GM12878 (cell line): ENCODE data around the gene MKRN2. TPM values are rescaled to one million over a fixed set of nuclear protein-coding genes. Genes with fewer than 3 reads are reported as not detected.

ENCODE experiments used
- ATAC-seq: fragments of 200-7000 bp; cut with Tn5 transposase; 3 replicates; pipeline ENCODE4 v1.9.1; 2020; ENCODE audit warnings: mild to moderate bottlenecking, moderate library complexity
- BruUV-seq: library from RNA; stranded (reverse); fragments of 400-500 nt; replicated peaks from 2 replicates; lab custom pipeline; 2021; lab: Mats Ljungman, UMichigan
- CTCF ChIA-PET: fragments of 300-600 bp; sonication (Branson Sonifier 250); formaldehyde crosslinking; extraction: SDS; loops from one replicate; lab custom pipeline; 2021; ENCODE audit warnings: inconsistent platforms; lab: Yijun Ruan, JAX
- POLR2A ChIA-PET: fragments of 350-600 bp; formaldehyde crosslinking; extraction: SDS; loops from one replicate; lab custom pipeline; 2021; ENCODE audit warnings: inconsistent platforms; lab: Charles Lee
- RAD21 ChIA-PET: fragments of 300-600 bp; sonication (Branson Sonifier 250); formaldehyde crosslinking; loops from one replicate; lab custom pipeline; 2023; ENCODE audit warnings: antibody characterized with exemption; ENCODE audit not compliant: unreplicated experiment; lab: Charles Lee
- SMC1A ChIA-PET: fragments of 300-600 bp; sonication (Branson Sonifier 250); formaldehyde crosslinking; loops from one replicate; lab custom pipeline; 2023; ENCODE audit not compliant: unreplicated experiment, uncharacterized antibody; lab: Charles Lee
- DNase-seq: peaks from one replicate; pipeline ENCODE4 v3.0.0-alpha.2; 2011; ENCODE audit warnings: low read depth, low spot score
- FAIRE-seq: peaks from 3 replicates; lab custom pipeline; 2011; peaks lifted over from hg19 to GRCh38; lab: Jason Lieb, UNC
- H2AFZ ChIP-seq: 2 replicates; pipeline ENCODE4 v1.6.0; 2011; ENCODE audit warnings: low read depth, low read length, control low read depth; ENCODE audit not compliant: control insufficient read depth
- H3K27ac ChIP-seq: 2 replicates; pipeline ENCODE4 v1.5.1; 2011; ENCODE audit warnings: control low read depth; ENCODE audit not compliant: control insufficient read depth, insufficient read depth
- H3K27me3 ChIP-seq, 2 experiments: replicated peaks in 1 of 2; 2 replicates each; pipeline versions ENCODE4 v1.6.0 to v1.6.1; 2011; ENCODE audit warnings: low read length in 1 of 2; ENCODE audit not compliant: control insufficient read depth in 2 of 2, insufficient read depth in 2 of 2
- H3K36me3 ChIP-seq, 2 experiments: 2 replicates each; pipeline ENCODE4 v1.5.1; 2011; ENCODE audit warnings: low read length in 1 of 2; ENCODE audit not compliant: control insufficient read depth in 2 of 2, insufficient read depth in 2 of 2
- H3K4me1 ChIP-seq: 2 replicates; pipeline ENCODE4 v1.6.1; 2011; ENCODE audit warnings: mild to moderate bottlenecking, low read length, moderate library complexity, mixed read lengths; ENCODE audit not compliant: control insufficient read depth, insufficient read depth
- H3K4me2 ChIP-seq: 2 replicates; pipeline ENCODE4 v1.6.0; 2011; ENCODE audit warnings: control low read depth; ENCODE audit not compliant: control insufficient read depth, insufficient read depth
- H3K4me3 ChIP-seq: fragments of 200-600 bp; sonication (generic); 2 replicates; pipeline ENCODE4 v1.5.1; 2016
- H3K79me2 ChIP-seq: 2 replicates; pipeline ENCODE4 v1.6.0; 2011; ENCODE audit warnings: low read length; ENCODE audit not compliant: control insufficient read depth, insufficient read depth
- H3K9ac ChIP-seq: 2 replicates; pipeline ENCODE4 v1.8.0; 2011; ENCODE audit warnings: low read length, control low read depth, mixed read lengths; ENCODE audit not compliant: control insufficient read depth, insufficient read depth
- H3K9me3 ChIP-seq: replicated peaks from 3 replicates; pipeline ENCODE4 v1.5.1; 2011; ENCODE audit warnings: mild to moderate bottlenecking, low read length; ENCODE audit not compliant: control insufficient read depth, insufficient read depth
- H4K20me1 ChIP-seq: 2 replicates; pipeline ENCODE4 v1.6.0; 2011; ENCODE audit not compliant: control insufficient read depth, insufficient read depth
- BRCA1 ChIP-seq: IDR thresholded peaks from 2 replicates; pipeline ENCODE4 v1.6.1; 2011; ENCODE audit warnings: low read depth, low read length, improper control_type of control experiment
- CBX3 ChIP-seq: fragments of 200-600 bp; sonication (generic); IDR thresholded peaks from 2 replicates; pipeline ENCODE4 v1.6.1; 2016; ENCODE audit warnings: low read depth, borderline replicate concordance
- DPF2 ChIP-seq: fragments of 450-650 bp; IDR thresholded peaks from 2 replicates; pipeline ENCODE4 v1.6.1; 2017; ENCODE audit warnings: mild to moderate bottlenecking
- EP300 ChIP-seq, 2 experiments: fragments of 150-350 bp in 1 of 2; IDR thresholded peaks; 2 replicates each; pipeline ENCODE4 v1.6.1; 2011 to 2012; ENCODE audit warnings: low read depth in 2 of 2, low read length in 2 of 2, borderline replicate concordance in 1 of 2, improper control_type of control experiment in 1 of 2, inconsistent platforms in 1 of 2; ENCODE audit not compliant: control insufficient read depth in 1 of 2
- JUND ChIP-seq: IDR thresholded peaks from 2 replicates; pipeline ENCODE4 v1.6.1; 2012; ENCODE audit warnings: low read depth, mild to moderate bottlenecking, low read length, improper control_type of control experiment, moderate library complexity
- KAT2A ChIP-seq: conservative IDR thresholded peaks from 2 replicates; pipeline ENCODE4 v1.6.1; 2011; ENCODE audit warnings: low read depth, low read length; ENCODE audit not compliant: control insufficient read depth
- NR2C1 ChIP-seq: fragments of 450-650 bp; IDR thresholded peaks from 2 replicates; pipeline ENCODE4 v1.6.1; 2017; ENCODE audit warnings: antibody characterized with exemption, mild to moderate bottlenecking, moderate library complexity
- NR2F1 ChIP-seq: fragments of 450-650 bp; conservative IDR thresholded peaks from 2 replicates; pipeline ENCODE4 v1.6.1; 2017; ENCODE audit warnings: mild to moderate bottlenecking
- SREBF2 ChIP-seq: IDR thresholded peaks from 2 replicates; pipeline ENCODE4 v1.6.1; 2012; ENCODE audit warnings: mild to moderate bottlenecking, low read length
- TCF7 ChIP-seq: IDR thresholded peaks from 2 replicates; pipeline ENCODE4 v1.6.1; 2014; ENCODE audit warnings: antibody characterized with exemption, borderline replicate concordance
- ZNF217 ChIP-seq: fragments of 450-650 bp; IDR thresholded peaks from 2 replicates; pipeline ENCODE4 v1.6.1; 2017; ENCODE audit warnings: antibody characterized with exemption, mild to moderate bottlenecking
- ZSCAN29 ChIP-seq: fragments of 450-650 bp; IDR thresholded peaks from 2 replicates; pipeline ENCODE4 v1.6.1; 2017; ENCODE audit warnings: mild to moderate bottlenecking, moderate library complexity
- WGBS: methylation state at CpG from one replicate; pipeline ENCODE4 v1.1.6; 2016; ENCODE audit warnings: low lambda C conversion rate; ENCODE audit not compliant: insufficient replicate concordance, insufficient coverage; ENCODE audit errors: missing lambda C conversion rate; 5-methylcytosine and 5-hydroxymethylcytosine counted together
- in situ Hi-C: fragments of 300-500 bp; cut with MboI; formaldehyde crosslinking; loops from 9 replicates; pipeline ENCODE4 v1.14.3; 2018; ENCODE audit warnings: mixed read lengths
- intact Hi-C: fragments of 100-400 bp; cut with micrococcal nuclease; formaldehyde crosslinking; loops from one replicate; pipeline ENCODE4 v1.14.2; 2022; ENCODE audit not compliant: unreplicated experiment
- polyA plus RNA-seq, 11 experiments: library from polyadenylated mRNA; depleted of rRNA in 4 of 11; unstranded in 6 of 11; stranded (reverse) in 5 of 11; fragments of >200 nt; fragmentation: Nextera tagmentation in 4 of 11; fragmentation: Illumina TruSeq in 1 of 11; extraction: Ambion mirVana in 4 of 11; extraction: Trizol in 1 of 11; gene quantifications; 1 replicate in 1 of 11; 2 replicates in 10 of 11; pipeline versions ENCODE4 v1.2.1 to v1.2.3, GENCODE V29; 2011 to 2016; ENCODE audit warnings: inconsistent platforms in 2 of 11, missing spikeins in 2 of 11, low read depth in 1 of 11
- total RNA-seq, 4 experiments: library from RNA; depleted of rRNA in 3 of 4; stranded (reverse); fragments of >200 nt in 3 of 4; fragmentation: Illumina TruSeq in 1 of 4; extraction: Trizol in 1 of 4; gene quantifications; 2 replicates each; pipeline versions ENCODE4 v1.2.1 to v1.2.3, GENCODE V29; 2013 to 2021
- TF ChIP-seq, protein P1 (sequence below): fragments of 450-650 bp; IDR thresholded peaks from 2 replicates; pipeline ENCODE4 v1.6.1; 2017; ENCODE audit warnings: mild to moderate bottlenecking, moderate library complexity

Gene MKRN2
- total and polyA plus RNA-seq, 10 of the 15 experiments (the other 5 are each of a cell fraction or from before 2014, with no cell fraction given) = 15.4 to 40.7 (median 34.4) TPM

DNA sequence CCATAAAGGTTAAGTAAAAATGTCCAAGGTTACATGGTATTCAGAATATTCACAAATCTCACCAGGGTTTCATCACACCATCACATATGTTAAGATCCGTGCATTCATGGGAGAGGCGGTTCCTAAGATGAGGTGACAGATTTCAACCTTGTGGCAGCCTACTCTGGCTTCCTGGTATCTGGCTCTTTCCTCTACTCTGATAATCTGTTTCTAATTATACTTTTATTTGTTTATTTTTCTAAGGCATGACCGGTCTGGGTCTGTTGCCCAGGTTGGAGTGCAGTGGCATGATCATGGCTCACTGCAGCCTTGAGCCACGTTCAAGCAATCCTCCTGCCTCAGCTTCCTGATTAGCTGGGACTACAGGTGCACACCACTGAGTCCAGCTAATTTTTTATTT is 72.7 kb downstream of the MKRN2 start:
- no peak for FAIRE-seq
- no peaks in the 10 kb centered on the region for H4K20me1 ChIP-seq
- 60% methylated on average over 4 of the region's 4 CpGs for WGBS

More for the DNA sequence above, 72.7 kb downstream of the MKRN2 start:
- RAD21 ChIA-PET = interaction anchor here (0.6 to 1.6 kb wide), 2 partner anchors 13 to 16 kb away, joined by 3 read pairs; no protein-coding TSS in a partner anchor
- peaks cover 14% of the 10 kb centered on the region for H3K4me1 ChIP-seq
- in situ Hi-C loops = no loop called here
- H3K9ac ChIP-seq = no peak overlapping the region
- POLR2A ChIA-PET = no interaction called here
- ATAC-seq = no peak
- TF ChIP-seq NR2C1 (no peak), ZNF217 (no peak), JUND (no peak), TCF7 (no peak), DPF2 (no peak), NR2F1 (no peak), KAT2A (no peak), SREBF2 (no peak), ZSCAN29 (no peak), EP300 (IDR thresholded peaks at IDR 0.05; ENCODE audit: borderline replicate concordance in 1 of 2, control insufficient read depth in 1 of 2, low read depth in 2 of 2, low read length in 2 of 2) (no peak), BRCA1 (no peak), CBX3 (no peak)
- TF ChIP-seq, protein P1, sequence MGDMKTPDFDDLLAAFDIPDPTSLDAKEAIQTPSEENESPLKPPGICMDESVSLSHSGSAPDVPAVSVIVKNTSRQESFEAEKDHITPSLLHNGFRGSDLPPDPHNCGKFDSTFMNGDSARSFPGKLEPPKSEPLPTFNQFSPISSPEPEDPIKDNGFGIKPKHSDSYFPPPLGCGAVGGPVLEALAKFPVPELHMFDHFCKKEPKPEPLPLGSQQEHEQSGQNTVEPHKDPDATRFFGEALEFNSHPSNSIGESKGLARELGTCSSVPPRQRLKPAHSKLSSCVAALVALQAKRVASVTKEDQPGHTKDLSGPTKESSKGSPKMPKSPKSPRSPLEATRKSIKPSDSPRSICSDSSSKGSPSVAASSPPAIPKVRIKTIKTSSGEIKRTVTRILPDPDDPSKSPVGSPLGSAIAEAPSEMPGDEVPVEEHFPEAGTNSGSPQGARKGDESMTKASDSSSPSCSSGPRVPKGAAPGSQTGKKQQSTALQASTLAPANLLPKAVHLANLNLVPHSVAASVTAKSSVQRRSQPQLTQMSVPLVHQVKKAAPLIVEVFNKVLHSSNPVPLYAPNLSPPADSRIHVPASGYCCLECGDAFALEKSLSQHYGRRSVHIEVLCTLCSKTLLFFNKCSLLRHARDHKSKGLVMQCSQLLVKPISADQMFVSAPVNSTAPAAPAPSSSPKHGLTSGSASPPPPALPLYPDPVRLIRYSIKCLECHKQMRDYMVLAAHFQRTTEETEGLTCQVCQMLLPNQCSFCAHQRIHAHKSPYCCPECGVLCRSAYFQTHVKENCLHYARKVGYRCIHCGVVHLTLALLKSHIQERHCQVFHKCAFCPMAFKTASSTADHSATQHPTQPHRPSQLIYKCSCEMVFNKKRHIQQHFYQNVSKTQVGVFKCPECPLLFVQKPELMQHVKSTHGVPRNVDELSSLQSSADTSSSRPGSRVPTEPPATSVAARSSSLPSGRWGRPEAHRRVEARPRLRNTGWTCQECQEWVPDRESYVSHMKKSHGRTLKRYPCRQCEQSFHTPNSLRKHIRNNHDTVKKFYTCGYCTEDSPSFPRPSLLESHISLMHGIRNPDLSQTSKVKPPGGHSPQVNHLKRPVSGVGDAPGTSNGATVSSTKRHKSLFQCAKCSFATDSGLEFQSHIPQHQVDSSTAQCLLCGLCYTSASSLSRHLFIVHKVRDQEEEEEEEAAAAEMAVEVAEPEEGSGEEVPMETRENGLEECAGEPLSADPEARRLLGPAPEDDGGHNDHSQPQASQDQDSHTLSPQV = no peak
- intact Hi-C loops = loop anchor here (5.0 kb wide), 1 partner anchor 33 kb away; the partner anchor contains the start of gene RAF1
- no peak for DNase-seq
- SMC1A ChIA-PET = interaction anchor here (1.2 to 1.8 kb wide), 4 partner anchors 9 to 30 kb away, joined by 4 to 8 read pairs (median 6); no protein-coding TSS in a partner anchor
- no peaks in the 10 kb centered on the region; the same call in 2 of the 3 replicates for H3K9me3 ChIP-seq
- H2AFZ ChIP-seq = no peak overlapping the region
- H3K36me3 ChIP-seq = no peaks in the 10 kb centered on the region
- CTCF ChIA-PET = interaction anchor here (0.6 to 2.2 kb wide), 3 partner anchors 15 to 49 kb away, joined by 3 to 4 read pairs (median 4); no protein-coding TSS in a partner anchor
- no peaks in the 10 kb centered on the region for H3K27me3 ChIP-seq
- no TSS peak for BruUV-seq
- H3K4me2 ChIP-seq = no peak overlapping the region
- H3K4me3 ChIP-seq = no peak overlapping the region
- no peak overlapping the region for H3K27ac ChIP-seq
- peaks cover 87% of the 10 kb centered on the region for H3K79me2 ChIP-seq
